Measurements from ENCODE around the gene FMNL2. TPM values are rescaled to one million over a fixed set of nuclear protein-coding genes. Genes with fewer than 3 reads are reported as not detected.
"Not testable (repeated sequence)": the region's sequence is repeated elsewhere in the genome, so short reads cannot be mapped to it uniquely, and the experiment has no call there.

The FMNL2 gene
- total RNA-seq, 1 experiment from 2014 or later: 33.6 TPM

DNA sequence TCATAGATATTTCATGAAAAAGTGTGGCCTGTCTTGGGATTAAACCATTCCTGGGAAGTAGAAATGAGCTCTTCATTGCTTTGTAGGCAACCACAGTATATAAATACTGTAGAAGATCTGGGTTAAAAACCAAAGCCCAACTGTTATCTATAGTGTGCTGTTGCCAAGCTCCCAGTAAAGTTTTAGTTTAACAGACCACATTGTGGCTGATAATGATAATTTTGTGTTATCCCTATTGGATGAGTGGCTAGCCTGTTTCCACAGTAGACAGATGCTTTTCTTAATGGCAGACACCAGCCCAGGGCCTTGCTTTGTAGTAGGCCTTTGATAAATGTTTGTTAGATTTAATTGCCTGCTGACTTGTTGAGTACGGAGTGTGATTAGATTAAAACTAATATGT, 52.1 kb downstream of the FMNL2 start:
- H3K9ac ChIP-seq (ENCODE audit: extremely low read depth, insufficient read length, low read length): no peak overlapping the region
- H3K4me1 ChIP-seq (ENCODE audit: insufficient read depth, low read length): no peaks in the 10 kb centered on the region
- peaks cover 3% of the 10 kb centered on the region; the same call in 1 of the 2 replicates for H3K79me2 ChIP-seq (ENCODE audit: insufficient read depth, low read length)
- H3K4me2 ChIP-seq (ENCODE audit: insufficient read depth, insufficient read length, low read length): no peak overlapping the region
- no peak overlapping the region for H2BK120ac ChIP-seq (ENCODE audit: low read depth, low read length, poor library complexity, severe bottlenecking)
- no peak overlapping the region for H3K4ac ChIP-seq (ENCODE audit: low read depth, low read length)
- Mint-ChIP-seq H3K9me3 (no peaks in the 10 kb centered on the region; a peak in 1 of 5 replicates), H3K4me3 (no peak overlapping the region), H3K27ac (no peak overlapping the region), H3K27me3 (ENCODE audit: low read depth) (no peaks in the 10 kb centered on the region), H3K4me1 (peaks cover 30 to 39% of the 10 kb centered on the region in 2 experiments), H3K36me3 (ENCODE audit: insufficient read depth in 1 of 3, low read depth in 3 of 3) (peaks cover 9 to 13% (median 11%) of the 10 kb centered on the region in 3 experiments)
- H3K14ac ChIP-seq (ENCODE audit: insufficient read depth, low read length): no peak overlapping the region
- H2BK12ac ChIP-seq (ENCODE audit: insufficient read length, low read depth, low read length): no peak overlapping the region
- H2BK15ac ChIP-seq (ENCODE audit: low read depth, low read length): no peak overlapping the region
- WGBS (ENCODE audit: extremely low coverage, insufficient read length, low lambda C conversion rate): no CpG with 5 or more reads among the region's 1 CpG
- no peak overlapping the region for H2BK20ac ChIP-seq (ENCODE audit: low read depth, low read length, poor library complexity, severe bottlenecking)
- no peaks in the 10 kb centered on the region for H3K27me3 ChIP-seq (ENCODE audit: insufficient read depth, low read length)
- H3K56ac ChIP-seq (ENCODE audit: insufficient read length, low read depth, low read length): no peak overlapping the region
- no peak overlapping the region for H4K5ac ChIP-seq (ENCODE audit: insufficient read length, low read depth, low read length)
- H4K8ac ChIP-seq (replicated peaks; ENCODE audit: insufficient read length, low read depth, low read length): no peak overlapping the region
- H3K23ac ChIP-seq (ENCODE audit: insufficient read length, low read depth, low read length): no peak overlapping the region
- H3K27ac ChIP-seq (ENCODE audit: insufficient read length, low read depth, low read length): no peak overlapping the region
- H2AFZ ChIP-seq (ENCODE audit: low read length): no peak overlapping the region
- H2AK5ac ChIP-seq (ENCODE audit: insufficient read length, low read length): no peak overlapping the region
- no peak for TF ChIP-seq CTCF (conservative IDR thresholded peaks at IDR 0.05)
- no peak overlapping the region for H3K18ac ChIP-seq (ENCODE audit: insufficient read length, low read depth, low read length)
- no peak overlapping the region for H2BK5ac ChIP-seq (ENCODE audit: insufficient read length, low read length)
- H4K91ac ChIP-seq (ENCODE audit: insufficient read length, low read depth, low read length): no peak overlapping the region
- H3K79me1 ChIP-seq (ENCODE audit: insufficient read depth, low read depth, low read length, poor library complexity, severe bottlenecking): peaks cover 5% of the 10 kb centered on the region
- no peaks in the 10 kb centered on the region for H4K20me1 ChIP-seq (ENCODE audit: control insufficient read depth, insufficient read depth, insufficient read length)
- DNase-seq: no peak
- no peaks in the 10 kb centered on the region for H3K9me3 ChIP-seq (ENCODE audit: control insufficient read depth, low read depth, low read length)
- H3K23me2 ChIP-seq (ENCODE audit: insufficient read length, low read depth, low read length, poor library complexity, severe bottlenecking): no peaks in the 10 kb centered on the region
- H3T11ph ChIP-seq (ENCODE audit: low read length): no peak overlapping the region

DNA sequence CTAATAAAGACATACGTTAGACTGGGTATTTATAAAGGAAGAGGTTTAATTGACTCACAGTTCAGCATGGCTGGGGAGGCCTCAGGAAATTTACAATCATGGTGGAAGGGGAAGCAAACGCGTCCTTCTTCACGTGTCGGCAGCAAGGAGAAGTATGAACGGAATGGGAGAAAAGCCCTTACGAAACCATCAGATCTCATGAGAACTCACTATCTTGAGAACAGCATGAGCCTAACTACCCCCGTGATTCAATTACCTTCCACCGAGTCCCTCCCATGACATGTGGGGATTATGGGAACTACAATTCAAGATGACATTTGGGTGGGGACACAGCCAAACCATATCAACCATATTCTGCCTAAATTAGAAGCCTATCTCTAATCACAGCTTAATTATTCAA, 53.3 kb downstream of the FMNL2 start:
- not testable (repeated sequence) for H2AK5ac ChIP-seq (ENCODE audit: insufficient read length, low read length); H3K18ac ChIP-seq (ENCODE audit: insufficient read length, low read depth, low read length); H3K23ac ChIP-seq (ENCODE audit: insufficient read length, low read depth, low read length); H3K9me3 Mint-ChIP-seq; H4K8ac ChIP-seq (replicated peaks; ENCODE audit: insufficient read length, low read depth, low read length); H3K79me1 ChIP-seq (ENCODE audit: insufficient read depth, low read depth, low read length, poor library complexity, severe bottlenecking); H3K4me2 ChIP-seq (ENCODE audit: insufficient read depth, insufficient read length, low read length); H3K4me1 ChIP-seq (ENCODE audit: insufficient read depth, low read length); H3K27me3 ChIP-seq (ENCODE audit: insufficient read depth, low read length); H3K27ac ChIP-seq (ENCODE audit: insufficient read length, low read depth, low read length); H3K4me3 Mint-ChIP-seq; H3K9ac ChIP-seq (ENCODE audit: extremely low read depth, insufficient read length, low read length); H4K91ac ChIP-seq (ENCODE audit: insufficient read length, low read depth, low read length); DNase-seq; H3K27me3 Mint-ChIP-seq (ENCODE audit: low read depth); H3K79me2 ChIP-seq (ENCODE audit: insufficient read depth, low read length); H3K23me2 ChIP-seq (ENCODE audit: insufficient read length, low read depth, low read length, poor library complexity, severe bottlenecking); H3K9me3 ChIP-seq (ENCODE audit: control insufficient read depth, low read depth, low read length); H2BK15ac ChIP-seq (ENCODE audit: low read depth, low read length); H2BK120ac ChIP-seq (ENCODE audit: low read depth, low read length, poor library complexity, severe bottlenecking); H3K14ac ChIP-seq (ENCODE audit: insufficient read depth, low read length); H4K5ac ChIP-seq (ENCODE audit: insufficient read length, low read depth, low read length); H3K4ac ChIP-seq (ENCODE audit: low read depth, low read length); H2BK5ac ChIP-seq (ENCODE audit: insufficient read length, low read length); H2AFZ ChIP-seq (ENCODE audit: low read length); H3K56ac ChIP-seq (ENCODE audit: insufficient read length, low read depth, low read length); H4K20me1 ChIP-seq (ENCODE audit: control insufficient read depth, insufficient read depth, insufficient read length); H2BK20ac ChIP-seq (ENCODE audit: low read depth, low read length, poor library complexity, severe bottlenecking); H2BK12ac ChIP-seq (ENCODE audit: insufficient read length, low read depth, low read length); H3T11ph ChIP-seq (ENCODE audit: low read length)
- Mint-ChIP-seq H3K4me1 (peaks cover 34 to 48% of the 10 kb centered on the region in 2 experiments), H3K36me3 (ENCODE audit: insufficient read depth in 1 of 3, low read depth in 3 of 3) (peaks cover 9 to 13% (median 11%) of the 10 kb centered on the region in 3 experiments), H3K27ac (peak overlapping the region in 2 of 3 experiments; percentile 2 to 22; a peak in 2 of 7 replicates)
- WGBS (ENCODE audit: extremely low coverage, insufficient read length, low lambda C conversion rate): no CpG with 5 or more reads among the region's 9 CpGs

All from H9 (cell line).